IMR-90 (cell line): ENCODE data around the gene CD209. TPM values are rescaled to one million over a fixed set of nuclear protein-coding genes. Genes with fewer than 3 reads are reported as not detected.

Source experiments
- ATAC-seq: fragments of 200-7000 bp; cut with Tn5 transposase; 2 replicates; pipeline ENCODE4 v1.9.1; 2020; ENCODE audit warnings: low read depth, mild to moderate bottlenecking, moderate library complexity
- BruUV-seq: library from RNA; stranded (reverse); fragments of 400-500 nt; replicated peaks from 2 replicates; lab custom pipeline; 2021; lab: Mats Ljungman, UMichigan
- CTCF ChIA-PET: fragments of 300-600 bp; formaldehyde crosslinking; extraction: SDS; loops from one replicate; lab custom pipeline; 2021; ENCODE audit warnings: antibody characterized with exemption; lab: Yijun Ruan, JAX
- POLR2A ChIA-PET: fragments of 300-600 bp; sonication (Branson Sonifier 250); formaldehyde crosslinking; loops from one replicate; lab custom pipeline; 2022; ENCODE audit warnings: antibody characterized with exemption; ENCODE audit not compliant: unreplicated experiment; lab: Charles Lee
- DNase-seq: peaks from one replicate; pipeline ENCODE4 v3.0.0; 2013
- H2AFZ ChIP-seq: replicated peaks from 2 replicates; pipeline ENCODE3; 2013; ENCODE audit warnings: low read length, mild to moderate bottlenecking; ENCODE audit not compliant: poor library complexity
- H2AK5ac ChIP-seq: 2 replicates; pipeline ENCODE4 v1.6.1; 2013; ENCODE audit warnings: low read depth, low read length, inconsistent platforms
- H2AK9ac ChIP-seq: replicated peaks from 2 replicates; pipeline ENCODE3; 2013; ENCODE audit warnings: mild to moderate bottlenecking, low read depth, low read length, moderate library complexity; ENCODE audit not compliant: poor library complexity
- H2BK120ac ChIP-seq: 2 replicates; pipeline ENCODE4 v1.6.1; 2013; ENCODE audit warnings: low read depth, low read length, inconsistent platforms
- H2BK15ac ChIP-seq: 3 replicates; pipeline ENCODE4 v1.6.1; 2013; ENCODE audit warnings: low read depth, low read length, inconsistent platforms
- H2BK20ac ChIP-seq: 2 replicates; pipeline ENCODE4 v1.6.1; 2013; ENCODE audit warnings: low read depth, mild to moderate bottlenecking, inconsistent platforms, low read length, moderate library complexity
- H2BK5ac ChIP-seq: 2 replicates; pipeline ENCODE4 v1.6.1; 2013; ENCODE audit warnings: mild to moderate bottlenecking, low read depth, low read length, inconsistent platforms; ENCODE audit not compliant: poor library complexity, severe bottlenecking
- H3K14ac ChIP-seq: replicated peaks from 2 replicates; pipeline ENCODE4 v1.6.1; 2013; ENCODE audit warnings: low read depth, low read length, inconsistent platforms
- H3K18ac ChIP-seq: 2 replicates; pipeline ENCODE4 v1.6.1; 2013; ENCODE audit warnings: low read depth, low read length, control low read depth
- H3K23ac ChIP-seq: 2 replicates; pipeline ENCODE4 v1.6.1; 2013; ENCODE audit warnings: low read depth, low read length, inconsistent platforms
- H3K27ac ChIP-seq: 2 replicates; pipeline ENCODE4 v1.5.1; 2013; ENCODE audit warnings: mild to moderate bottlenecking, control low read depth, low read length; ENCODE audit not compliant: insufficient read depth
- H3K27me3 ChIP-seq: 2 replicates; pipeline ENCODE4 v1.6.1; 2013; ENCODE audit warnings: low read length; ENCODE audit not compliant: control insufficient read depth, insufficient read depth
- H3K36me3 ChIP-seq: 2 replicates; pipeline ENCODE4 v1.6.1; 2013; ENCODE audit warnings: low read length, mixed read lengths; ENCODE audit not compliant: control insufficient read depth, insufficient read depth
- H3K4ac ChIP-seq: 2 replicates; pipeline ENCODE4 v1.6.1; 2013; ENCODE audit warnings: low read depth, low read length, inconsistent platforms
- H3K4me1 ChIP-seq: 2 replicates; pipeline ENCODE4 v1.6.1; 2013; ENCODE audit warnings: low read length, mixed read lengths; ENCODE audit not compliant: control insufficient read depth, insufficient read depth
- H3K4me2 ChIP-seq: 2 replicates; pipeline ENCODE4 v1.6.1; 2013; ENCODE audit warnings: low read depth, mild to moderate bottlenecking, control low read depth, low read length, moderate library complexity
- H3K4me3 ChIP-seq: 2 replicates; pipeline ENCODE4 v1.5.1; 2013; ENCODE audit warnings: low read depth, mild to moderate bottlenecking, control low read depth, low read length, moderate library complexity; ENCODE audit not compliant: insufficient read depth
- H3K56ac ChIP-seq: 2 replicates; pipeline ENCODE4 v1.6.1; 2013; ENCODE audit warnings: low read length, inconsistent platforms; ENCODE audit not compliant: insufficient read depth; ENCODE audit errors: extremely low read depth
- H3K79me1 ChIP-seq, 2 experiments: 2 replicates each; pipeline ENCODE4 v1.6.1; 2013; ENCODE audit warnings: low read length in 2 of 2, inconsistent platforms in 1 of 2, low read depth in 1 of 2
- H3K9ac ChIP-seq: 2 replicates; pipeline ENCODE4 v1.6.1; 2013; ENCODE audit warnings: low read depth, low read length, control low read depth
- H3K9me1 ChIP-seq: 2 replicates; pipeline ENCODE4 v1.6.1; 2013; ENCODE audit warnings: low read length, inconsistent platforms; ENCODE audit not compliant: insufficient read depth
- H3K9me3 ChIP-seq: 2 replicates; pipeline ENCODE4 v1.6.1; 2013; ENCODE audit warnings: low read length; ENCODE audit not compliant: control insufficient read depth, insufficient read depth
- H4K20me1 ChIP-seq: 2 replicates; pipeline ENCODE4 v1.6.1; 2013; ENCODE audit warnings: low read length, inconsistent platforms; ENCODE audit not compliant: insufficient read depth
- H4K5ac ChIP-seq: 2 replicates; pipeline ENCODE4 v1.6.1; 2013; ENCODE audit warnings: mild to moderate bottlenecking, low read depth, low read length, control low read depth
- H4K8ac ChIP-seq, 2 experiments: 2 replicates each; pipeline ENCODE4 v1.6.1; 2013; ENCODE audit warnings: low read depth in 2 of 2, low read length in 2 of 2, control low read depth in 1 of 2, inconsistent platforms in 1 of 2
- H4K91ac ChIP-seq: 2 replicates; pipeline ENCODE4 v1.6.1; 2013; ENCODE audit warnings: low read depth, low read length, inconsistent platforms; ENCODE audit not compliant: insufficient read depth
- MAFK ChIP-seq: IDR thresholded peaks from 2 replicates; pipeline ENCODE4 v1.6.1; 2012; ENCODE audit warnings: low read depth, low read length, improper control_type of control experiment
- MXI1 ChIP-seq: IDR thresholded peaks from 2 replicates; pipeline ENCODE4 v1.6.1; 2012; ENCODE audit warnings: low read depth, mild to moderate bottlenecking, low read length, moderate library complexity, borderline replicate concordance
- NFE2L2 ChIP-seq: fragments of 150-350 bp; IDR thresholded peaks from 2 replicates; pipeline ENCODE4 v1.6.1; 2016; ENCODE audit warnings: low read depth, mild to moderate bottlenecking, low read length
- POLR2A ChIP-seq: IDR thresholded peaks from 2 replicates; pipeline ENCODE4 v1.6.1; 2012; ENCODE audit warnings: mild to moderate bottlenecking, low read depth, low read length
- RAD21 ChIP-seq: IDR thresholded peaks from 2 replicates; pipeline ENCODE4 v1.6.1; 2012; ENCODE audit warnings: low read length, improper control_type of control experiment
- RCOR1 ChIP-seq: IDR thresholded peaks from 2 replicates; pipeline ENCODE4 v1.6.1; 2012; ENCODE audit warnings: mild to moderate bottlenecking, low read length, improper control_type of control experiment; ENCODE audit not compliant: insufficient replicate concordance
- SMC3 ChIP-seq: fragments of 150-350 bp; IDR thresholded peaks from 2 replicates; pipeline ENCODE4 v1.6.1; 2016; ENCODE audit warnings: low read depth, mild to moderate bottlenecking, antibody characterized with exemption, low read length, moderate library complexity
- WGBS, 2 experiments: methylation state at CpG; one replicate each; pipeline versions ENCODE4 v1.1.5 to v1.1.7; 2013; ENCODE audit warnings: missing lambda C conversion rate in 2 of 2; ENCODE audit not compliant: insufficient read length in 1 of 2; ENCODE audit errors: extremely low coverage in 2 of 2; 5-methylcytosine and 5-hydroxymethylcytosine counted together
- dilution Hi-C: fragments of 300-500 bp; cut with HindIII; formaldehyde crosslinking; loops from one replicate; pipeline ENCODE4 v1.14.3; 2018; ENCODE audit warnings: low sequenced_read_pairs; ENCODE audit not compliant: unreplicated experiment
- in situ Hi-C: fragments of 300-500 bp; cut with MboI; formaldehyde crosslinking; loops from 3 replicates; pipeline ENCODE4 v1.14.3; 2019; ENCODE audit warnings: low sequenced_read_pairs, inconsistent platforms, mixed read lengths
- intact Hi-C: fragments of 100-400 bp; cut with micrococcal nuclease; formaldehyde crosslinking; loops from 2 replicates; pipeline ENCODE4 v1.10.0; 2022
- polyA plus RNA-seq, 3 experiments: library from polyadenylated mRNA; depleted of rRNA; stranded (reverse); fragments of >200 nt; gene quantifications; 2 replicates each; pipeline ENCODE4 v1.2.3, GENCODE V29; 2012; ENCODE audit warnings: low replicate concordance in 1 of 3
- total RNA-seq: library from RNA; depleted of rRNA; stranded (reverse); fragments of >200 nt; gene quantifications from 2 replicates; pipeline ENCODE4 v1.2.3, GENCODE V29; 2012

The CD209 gene
- total and polyA plus RNA-seq, 2 of the 4 experiments (the other 2 are of a cell fraction) = not detected

GRCh38 chr19:7698583-7698982 is 48.8 kb downstream of the CD209 start:
- in situ Hi-C loops = no loop called here
- POLR2A ChIA-PET = no interaction called here
- CTCF ChIA-PET = interaction anchor here (0.7 to 1.4 kb wide), 2 partner anchors 18 to 84 kb away, joined by 3 to 6 read pairs; partner anchors contain the start of gene TRAPPC5
- no peak overlapping the region for H3K14ac ChIP-seq
- DNase-seq = no peak
- H3K4me2 ChIP-seq = no peak overlapping the region
- no peak overlapping the region for H2AK5ac ChIP-seq
- no peaks in the 10 kb centered on the region for H4K20me1 ChIP-seq
- H3K4me1 ChIP-seq = no peaks in the 10 kb centered on the region
- no TSS peak for BruUV-seq
- no peak for ATAC-seq
- H3K9me1 ChIP-seq = no peaks in the 10 kb centered on the region
- H2AK9ac ChIP-seq = peak overlapping the region; percentile 28
- H3K9ac ChIP-seq = no peak overlapping the region
- intact Hi-C loops = no loop called here
- H3K18ac ChIP-seq = no peak overlapping the region
- no peak overlapping the region for H4K5ac ChIP-seq
- H2BK5ac ChIP-seq = no peak overlapping the region
- no peak overlapping the region for H2BK120ac ChIP-seq
- dilution Hi-C loops = no loop called here
- H3K56ac ChIP-seq = no peak overlapping the region
- no peak overlapping the region for H2BK15ac ChIP-seq
- no peak overlapping the region for H2AFZ ChIP-seq
- H3K4ac ChIP-seq = no peak overlapping the region
- no CpG with 5 or more reads among the region's 11 CpGs for WGBS, 2 experiments
- H4K91ac ChIP-seq = no peak overlapping the region
- H3K79me1 ChIP-seq = no peaks in the 10 kb centered on the region
- H3K27ac ChIP-seq = no peak overlapping the region
- H3K4me3 ChIP-seq = no peak overlapping the region
- no peaks in the 10 kb centered on the region for H3K9me3 ChIP-seq
- H2BK20ac ChIP-seq = no peak overlapping the region
- TF ChIP-seq POLR2A = no peak
- no peak for TF ChIP-seq MXI1
- TF ChIP-seq MAFK = no peak
- TF ChIP-seq RCOR1 = no peak
- no peak for TF ChIP-seq SMC3
- no peak for TF ChIP-seq NFE2L2
- TF ChIP-seq RAD21 = no peak
- peaks cover 24% of the 10 kb centered on the region for H3K27me3 ChIP-seq
- no peaks in the 10 kb centered on the region for H3K36me3 ChIP-seq
- no peak overlapping the region for H3K23ac ChIP-seq
- no peak overlapping the region for H4K8ac ChIP-seq
